HCT116 (cell line): ENCODE data around the gene MARCHF7.

Source experiments
- CEBPB ChIP-seq: IDR thresholded peaks from 2 replicates; pipeline ENCODE4 v1.6.1; 2012; ENCODE audit warnings: low read depth
- EGR1 ChIP-seq: IDR thresholded peaks from 2 replicates; pipeline ENCODE4 v1.6.1; 2012; ENCODE audit warnings: low read depth
- EZH2 ChIP-seq: fragments of 200-600 bp; sonication (generic); IDR thresholded peaks from 2 replicates; pipeline ENCODE4 v1.6.1; 2017; ENCODE audit warnings: antibody characterized with exemption, mixed run types
- EZH2phosphoT487 ChIP-seq: fragments of 200-600 bp; IDR thresholded peaks from 2 replicates; pipeline ENCODE4 v1.6.1; 2018; ENCODE audit warnings: antibody characterized with exemption, borderline replicate concordance
- FOSL1 ChIP-seq: IDR thresholded peaks from 2 replicates; pipeline ENCODE4 v1.6.1; 2012; ENCODE audit warnings: low read depth
- POLR2A ChIP-seq: IDR thresholded peaks from 2 replicates; pipeline ENCODE4 v1.7.0; 2011; ENCODE audit warnings: borderline replicate concordance; ENCODE audit not compliant: insufficient read depth, insufficient read length; ENCODE audit errors: extremely low read depth
- POLR2AphosphoS5 ChIP-seq: IDR thresholded peaks from 2 replicates; pipeline ENCODE4 v1.6.1; 2011; ENCODE audit warnings: mild to moderate bottlenecking, low read depth, low read length, moderate library complexity
- SP1 ChIP-seq: IDR thresholded peaks from 2 replicates; pipeline ENCODE4 v1.6.1; 2012; ENCODE audit warnings: low read depth
- YY1 ChIP-seq: IDR thresholded peaks from 2 replicates; pipeline ENCODE4 v1.6.1; 2011; ENCODE audit warnings: low read length, low read depth, moderate library complexity, mild to moderate bottlenecking; ENCODE audit not compliant: insufficient replicate concordance; ENCODE audit errors: extremely low read depth
- ZNF274 ChIP-seq: fragments of 200-500 bp; sonication (Bioruptor generic); IDR thresholded peaks from 2 replicates; pipeline ENCODE4 v1.6.1; 2014; ENCODE audit warnings: mild to moderate bottlenecking, low read depth, low read length, inconsistent platforms
- TF ChIP-seq, protein P1 (sequence below), 3 experiments: fragments of 200-600 bp in 1 of 3; sonication (generic) in 1 of 3; IDR thresholded peaks in 2 of 3; conservative IDR thresholded peaks in 1 of 3; 2 replicates each; pipeline ENCODE4 v1.5.1; 2012 to 2017; ENCODE audit warnings: low read depth in 2 of 3, low read length in 2 of 3, antibody characterized with exemption in 1 of 3, borderline replicate concordance in 1 of 3, control low read depth in 1 of 3, mild to moderate bottlenecking in 1 of 3, mixed read lengths in 1 of 3, mixed run types in 1 of 3, moderate library complexity in 1 of 3; ENCODE audit not compliant: insufficient read depth in 1 of 3
- TF ChIP-seq, protein P2 (sequence below): IDR thresholded peaks from 2 replicates; pipeline ENCODE4 v1.6.1; 2012; ENCODE audit warnings: low read depth

DNA sequence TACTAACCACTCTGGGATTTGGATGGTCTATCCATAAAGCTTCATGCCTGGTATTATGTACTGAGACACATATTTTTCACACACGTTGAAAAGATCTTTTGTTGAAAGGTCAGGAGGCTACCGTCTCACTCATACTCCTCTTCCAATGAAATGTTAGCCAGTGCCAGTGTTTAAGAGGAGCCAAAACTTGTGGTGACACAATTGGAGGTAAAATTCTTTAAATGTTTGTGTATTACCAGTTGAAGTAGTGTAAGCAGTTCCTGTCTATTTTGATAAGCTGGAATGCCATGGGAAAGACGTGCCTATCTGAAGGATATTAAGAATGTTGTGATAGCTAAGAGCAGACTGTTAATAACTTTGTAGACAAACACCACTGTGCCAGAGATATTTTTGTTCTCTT lies 32.1 kb downstream of the MARCHF7 start:
- TF ChIP-seq, protein P1, sequence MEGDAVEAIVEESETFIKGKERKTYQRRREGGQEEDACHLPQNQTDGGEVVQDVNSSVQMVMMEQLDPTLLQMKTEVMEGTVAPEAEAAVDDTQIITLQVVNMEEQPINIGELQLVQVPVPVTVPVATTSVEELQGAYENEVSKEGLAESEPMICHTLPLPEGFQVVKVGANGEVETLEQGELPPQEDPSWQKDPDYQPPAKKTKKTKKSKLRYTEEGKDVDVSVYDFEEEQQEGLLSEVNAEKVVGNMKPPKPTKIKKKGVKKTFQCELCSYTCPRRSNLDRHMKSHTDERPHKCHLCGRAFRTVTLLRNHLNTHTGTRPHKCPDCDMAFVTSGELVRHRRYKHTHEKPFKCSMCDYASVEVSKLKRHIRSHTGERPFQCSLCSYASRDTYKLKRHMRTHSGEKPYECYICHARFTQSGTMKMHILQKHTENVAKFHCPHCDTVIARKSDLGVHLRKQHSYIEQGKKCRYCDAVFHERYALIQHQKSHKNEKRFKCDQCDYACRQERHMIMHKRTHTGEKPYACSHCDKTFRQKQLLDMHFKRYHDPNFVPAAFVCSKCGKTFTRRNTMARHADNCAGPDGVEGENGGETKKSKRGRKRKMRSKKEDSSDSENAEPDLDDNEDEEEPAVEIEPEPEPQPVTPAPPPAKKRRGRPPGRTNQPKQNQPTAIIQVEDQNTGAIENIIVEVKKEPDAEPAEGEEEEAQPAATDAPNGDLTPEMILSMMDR (IDR thresholded peaks at IDR 0.05 in 2 of 3, conservative IDR thresholded peaks at IDR 0.05 in 1 of 3; ENCODE audit: borderline replicate concordance in 1 of 3, insufficient read depth in 1 of 3, low read depth in 2 of 3, low read length in 2 of 3) = no peak
- TF ChIP-seq YY1 (no peak), FOSL1 (no peak), POLR2AphosphoS5 (no peak), EGR1 (no peak), SP1 (no peak), POLR2A (no peak), ZNF274 (no peak), CEBPB (no peak), EZH2 (no peak), EZH2phosphoT487 (no peak)
- TF ChIP-seq, protein P2, sequence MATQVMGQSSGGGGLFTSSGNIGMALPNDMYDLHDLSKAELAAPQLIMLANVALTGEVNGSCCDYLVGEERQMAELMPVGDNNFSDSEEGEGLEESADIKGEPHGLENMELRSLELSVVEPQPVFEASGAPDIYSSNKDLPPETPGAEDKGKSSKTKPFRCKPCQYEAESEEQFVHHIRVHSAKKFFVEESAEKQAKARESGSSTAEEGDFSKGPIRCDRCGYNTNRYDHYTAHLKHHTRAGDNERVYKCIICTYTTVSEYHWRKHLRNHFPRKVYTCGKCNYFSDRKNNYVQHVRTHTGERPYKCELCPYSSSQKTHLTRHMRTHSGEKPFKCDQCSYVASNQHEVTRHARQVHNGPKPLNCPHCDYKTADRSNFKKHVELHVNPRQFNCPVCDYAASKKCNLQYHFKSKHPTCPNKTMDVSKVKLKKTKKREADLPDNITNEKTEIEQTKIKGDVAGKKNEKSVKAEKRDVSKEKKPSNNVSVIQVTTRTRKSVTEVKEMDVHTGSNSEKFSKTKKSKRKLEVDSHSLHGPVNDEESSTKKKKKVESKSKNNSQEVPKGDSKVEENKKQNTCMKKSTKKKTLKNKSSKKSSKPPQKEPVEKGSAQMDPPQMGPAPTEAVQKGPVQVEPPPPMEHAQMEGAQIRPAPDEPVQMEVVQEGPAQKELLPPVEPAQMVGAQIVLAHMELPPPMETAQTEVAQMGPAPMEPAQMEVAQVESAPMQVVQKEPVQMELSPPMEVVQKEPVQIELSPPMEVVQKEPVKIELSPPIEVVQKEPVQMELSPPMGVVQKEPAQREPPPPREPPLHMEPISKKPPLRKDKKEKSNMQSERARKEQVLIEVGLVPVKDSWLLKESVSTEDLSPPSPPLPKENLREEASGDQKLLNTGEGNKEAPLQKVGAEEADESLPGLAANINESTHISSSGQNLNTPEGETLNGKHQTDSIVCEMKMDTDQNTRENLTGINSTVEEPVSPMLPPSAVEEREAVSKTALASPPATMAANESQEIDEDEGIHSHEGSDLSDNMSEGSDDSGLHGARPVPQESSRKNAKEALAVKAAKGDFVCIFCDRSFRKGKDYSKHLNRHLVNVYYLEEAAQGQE = no peak
